RKO (cell line): ENCODE measurements around the gene TMEM63C.
A peak's percentile ranks its signal among the peaks of the same experiment; 100 is the strongest.
"Not testable (repeated sequence)": the region's sequence is repeated elsewhere in the genome, so short reads cannot be mapped to it uniquely, and the experiment has no call there.

ENCODE experiments used
- DNase-seq: peaks from one replicate; pipeline ENCODE4 v3.0.0-alpha.2; 2016; ENCODE audit warnings: low spot score

Gene TMEM63C

GRCh38 chr14:77154421-77154820 lies 27.2 kb upstream of the TMEM63C start:
- no peak for DNase-seq

DNA sequence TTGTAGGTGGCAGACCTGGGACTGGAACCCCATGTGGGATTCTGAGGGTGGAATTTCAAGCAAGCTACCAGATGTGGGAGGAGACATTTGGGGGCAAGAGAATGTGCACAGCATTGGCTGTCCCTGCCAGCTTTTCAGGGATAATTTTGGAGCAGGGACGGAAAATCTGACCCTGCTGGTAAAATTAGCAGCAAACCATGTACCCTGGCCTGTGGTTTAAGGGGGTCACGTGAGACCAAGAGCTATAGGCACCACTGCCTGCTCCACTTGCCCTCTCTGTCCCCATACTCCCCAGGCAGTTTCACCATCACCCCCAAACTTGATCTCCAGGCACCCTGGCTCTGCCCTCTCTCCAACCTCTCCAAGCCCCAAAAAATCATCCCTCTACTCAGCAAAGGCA lies 26.5 kb upstream of the TMEM63C start:
- no peak for DNase-seq

DNA sequence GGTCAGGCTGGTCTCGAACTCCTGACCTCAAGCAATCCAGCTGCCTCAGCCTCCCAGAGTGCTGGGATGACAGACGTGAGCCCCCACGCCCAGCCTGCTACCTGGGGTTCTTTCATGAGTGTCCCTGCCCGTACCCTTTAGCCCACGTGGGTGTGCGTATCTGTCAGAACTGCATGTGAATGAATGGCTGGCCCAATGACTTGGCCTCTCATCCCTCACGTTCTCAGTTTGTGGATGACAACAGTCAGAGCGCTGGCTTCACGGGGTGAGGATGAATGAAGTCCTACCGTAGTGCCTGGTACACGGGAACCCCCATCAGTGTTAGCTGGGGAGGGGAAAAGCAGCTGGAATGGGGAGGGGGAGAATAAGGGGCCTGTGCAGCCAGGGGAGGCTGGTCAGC lies 23.9 kb upstream of the TMEM63C start:
- no peak for DNase-seq

DNA sequence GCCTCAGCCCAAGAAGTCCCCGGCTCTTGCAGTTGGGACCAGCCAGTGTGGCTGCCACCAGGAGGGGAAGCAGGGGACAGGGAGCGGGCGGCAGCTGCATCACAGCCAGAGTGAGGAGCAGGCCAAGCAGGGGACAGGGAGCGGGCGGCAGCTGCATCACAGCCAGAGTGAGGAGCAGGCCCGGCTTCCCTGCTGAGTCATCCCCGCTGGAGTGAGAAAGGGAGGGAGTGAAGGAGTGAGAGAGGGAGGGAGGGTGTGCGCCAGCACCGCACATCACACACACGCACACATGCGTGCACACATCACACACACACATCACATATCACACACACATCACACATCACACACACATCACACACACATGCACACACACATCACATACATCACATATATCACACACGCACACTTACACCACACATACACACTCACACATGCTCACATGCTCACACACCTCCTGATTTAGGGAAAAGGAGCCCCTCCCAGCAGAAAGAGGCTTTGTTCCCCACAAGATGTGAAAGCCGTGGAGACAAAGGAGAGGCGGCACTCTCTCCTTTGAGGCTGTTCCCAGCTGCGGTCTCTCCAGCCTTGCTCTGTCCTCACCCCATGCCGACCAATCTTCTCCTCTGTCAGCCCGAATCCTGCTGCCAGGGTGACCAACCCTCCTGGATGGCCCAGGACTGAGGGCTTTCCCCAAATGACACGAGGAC lies 23.3 kb upstream of the TMEM63C start:
- DNase-seq: peak; percentile 50

DNA sequence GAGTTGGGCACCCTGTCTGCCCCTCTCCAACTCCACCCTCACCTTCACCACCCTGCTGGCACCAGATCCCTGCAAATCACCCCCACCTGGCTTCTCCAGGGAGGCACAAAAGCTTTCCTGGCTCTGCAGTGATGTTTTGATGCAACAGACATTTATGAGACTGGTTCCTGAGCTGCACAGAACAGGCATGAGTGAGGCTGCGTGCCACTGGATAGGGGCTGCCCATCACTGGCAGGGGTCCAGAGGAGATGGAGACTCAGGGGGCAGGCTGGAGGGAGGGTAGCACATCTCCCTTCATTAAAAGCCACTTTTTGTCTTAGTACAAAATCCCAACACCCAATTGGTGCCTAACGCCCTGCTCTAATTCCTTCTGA lies 22.7 kb upstream of the TMEM63C start:
- no peak for DNase-seq

DNA sequence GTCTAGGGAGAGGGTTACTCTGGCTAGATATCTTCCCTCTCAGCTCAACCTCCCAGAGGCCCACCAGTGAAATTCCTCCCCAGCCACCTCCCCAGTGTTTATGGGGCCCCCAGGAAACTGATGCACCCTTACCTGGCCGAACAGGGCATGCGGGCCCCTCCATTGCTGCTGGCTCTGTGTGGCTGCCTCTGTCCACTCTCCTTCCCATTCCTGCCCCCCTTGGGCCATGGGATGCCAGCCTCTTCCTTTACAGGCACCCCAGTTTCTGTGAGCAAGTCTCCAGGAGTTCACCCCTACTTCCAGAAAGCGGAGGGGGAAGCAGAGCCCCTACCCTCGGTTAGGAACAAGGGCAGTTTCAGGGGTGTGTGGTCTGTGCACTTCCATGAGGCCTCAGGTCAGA lies 20.6 kb upstream of the TMEM63C start:
- DNase-seq: no peak

GRCh38 chr14:77170045-77170444 lies 11.6 kb upstream of the TMEM63C start:
- DNase-seq: no peak

GRCh38 chr14:77172916-77173315 lies 8.7 kb upstream of the TMEM63C start:
- DNase-seq: no peak

DNA sequence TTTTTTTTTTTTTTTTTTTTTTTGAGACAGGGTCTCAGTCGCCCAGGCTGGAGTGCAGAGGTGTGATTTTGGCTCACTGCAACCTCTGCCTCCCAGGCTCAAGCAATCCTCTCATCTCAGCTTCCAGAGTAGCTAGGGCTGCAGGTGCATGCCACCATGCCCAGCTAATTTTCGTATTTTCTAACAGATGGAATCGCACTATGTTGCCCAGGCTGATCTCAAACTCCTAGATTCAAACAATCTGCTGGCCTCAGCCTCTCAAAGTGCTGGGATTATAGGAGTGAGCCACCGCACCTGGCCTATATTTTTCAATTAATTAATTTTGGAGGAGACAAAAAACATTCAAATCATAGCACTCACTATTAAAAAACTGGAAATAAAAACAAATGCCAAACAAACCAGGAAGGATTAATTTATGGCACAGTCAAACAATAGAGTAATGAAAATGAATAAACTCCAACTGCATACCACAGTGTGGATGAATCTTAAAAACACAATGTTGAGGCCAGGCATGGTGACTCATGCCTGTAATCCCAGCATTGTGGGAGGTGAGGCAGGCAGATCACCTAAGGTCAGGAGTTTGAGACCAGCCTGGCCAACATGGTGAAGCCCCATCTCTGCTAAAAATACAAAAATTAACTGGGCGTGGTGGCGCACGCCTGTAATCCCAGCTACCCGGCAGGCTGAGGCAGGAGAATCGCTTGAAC lies 7.5 kb upstream of the TMEM63C start:
- not testable (repeated sequence) for DNase-seq

DNA sequence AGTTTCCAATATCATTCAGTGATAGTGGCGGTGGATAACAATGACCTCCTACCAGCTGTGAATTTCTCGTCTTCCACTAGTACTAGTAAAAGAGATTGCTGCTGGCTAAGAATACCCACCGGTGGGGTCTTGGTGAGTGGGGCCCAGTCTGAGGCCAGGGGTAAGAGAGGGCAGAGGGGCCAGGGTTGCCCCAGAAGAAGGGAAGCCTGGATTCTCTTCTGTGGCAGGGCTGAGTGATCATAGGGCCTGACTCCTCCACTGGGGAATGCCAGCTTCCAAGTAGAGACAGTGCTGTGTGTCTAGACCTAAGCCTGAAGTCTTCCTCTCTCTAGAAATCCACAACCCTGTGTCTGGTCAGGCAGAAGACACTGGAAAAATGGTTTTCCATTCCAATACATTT lies 5.8 kb upstream of the TMEM63C start:
- no peak for DNase-seq

- DNase-seq: no peak
Measured at GRCh38 chr14:77177702-77178101, 3.9 kb upstream of the TMEM63C start.

DNA sequence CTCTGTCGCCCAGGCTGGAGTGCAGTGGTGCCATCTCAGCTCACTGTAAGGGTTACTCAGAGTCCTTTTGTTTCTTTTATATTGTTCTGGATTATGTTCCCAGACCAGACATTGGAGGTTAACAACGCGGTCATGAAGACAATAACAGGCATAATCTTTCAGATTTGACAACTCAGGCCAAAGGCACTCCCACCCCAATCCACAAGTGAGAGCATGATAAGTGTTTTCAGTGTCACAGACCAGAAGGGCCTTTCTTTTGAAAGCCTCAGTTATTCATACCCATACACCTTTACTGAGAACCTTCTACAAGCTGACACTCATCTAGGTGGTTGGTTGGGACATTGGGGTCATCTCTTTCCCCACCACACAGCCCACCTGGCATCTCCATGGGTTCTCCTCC lies 2.9 kb upstream of the TMEM63C start:
- no peak for DNase-seq

- no peak for DNase-seq
Measured at GRCh38 chr14:77180726-77181602, 634 bp upstream of the TMEM63C start.

GRCh38 chr14:77183896-77184295 lies 2.3 kb downstream of the TMEM63C start:
- DNase-seq: no peak

GRCh38 chr14:77184396-77185092 lies 2.9 kb downstream of the TMEM63C start:
- no peak for DNase-seq

DNA sequence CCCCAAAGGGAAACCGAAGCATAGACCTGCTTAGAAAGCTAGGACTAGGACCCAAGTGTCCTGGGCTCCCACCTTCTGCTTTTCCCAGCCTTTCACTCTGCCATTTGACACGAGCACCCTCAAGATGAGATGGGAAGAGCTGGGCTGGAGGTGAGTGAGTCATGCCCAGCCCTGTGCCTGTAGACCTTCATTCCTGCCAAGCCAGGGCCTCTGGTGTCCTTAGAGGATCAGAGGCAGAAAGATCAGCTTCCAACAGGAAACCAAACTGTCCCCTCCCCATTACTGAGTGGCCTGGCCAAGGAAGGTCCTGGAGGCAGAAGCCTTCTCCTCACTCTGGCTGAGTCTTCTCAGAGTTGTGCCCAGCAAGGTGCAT lies 3.5 kb downstream of the TMEM63C start:
- DNase-seq: no peak

- DNase-seq: peak; percentile 19
Measured at GRCh38 chr14:77186911-77187648, 5.5 kb downstream of the TMEM63C start.

- DNase-seq: no peak
Measured at GRCh38 chr14:77187649-77188012, 6.0 kb downstream of the TMEM63C start.

DNA sequence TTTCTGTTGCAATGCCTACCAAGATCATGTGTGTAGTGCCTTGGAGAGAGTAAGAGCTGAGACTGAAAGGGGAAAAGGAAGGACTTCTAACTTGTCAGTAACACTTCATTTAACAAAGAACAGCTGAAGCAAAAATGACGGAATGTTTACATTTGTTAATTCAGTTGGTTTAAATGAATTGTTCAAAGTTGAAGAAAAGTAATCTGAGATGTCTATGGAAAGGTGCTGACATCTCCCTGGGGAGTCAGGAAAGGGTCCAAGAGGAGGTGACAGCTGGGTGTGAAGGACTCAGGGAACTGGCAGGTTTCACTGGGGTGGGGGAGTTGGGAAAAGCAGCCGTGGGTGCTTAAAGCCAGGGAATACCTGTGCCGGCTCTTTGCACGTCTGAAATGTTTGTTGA lies 7.9 kb downstream of the TMEM63C start:
- no peak for DNase-seq

DNA sequence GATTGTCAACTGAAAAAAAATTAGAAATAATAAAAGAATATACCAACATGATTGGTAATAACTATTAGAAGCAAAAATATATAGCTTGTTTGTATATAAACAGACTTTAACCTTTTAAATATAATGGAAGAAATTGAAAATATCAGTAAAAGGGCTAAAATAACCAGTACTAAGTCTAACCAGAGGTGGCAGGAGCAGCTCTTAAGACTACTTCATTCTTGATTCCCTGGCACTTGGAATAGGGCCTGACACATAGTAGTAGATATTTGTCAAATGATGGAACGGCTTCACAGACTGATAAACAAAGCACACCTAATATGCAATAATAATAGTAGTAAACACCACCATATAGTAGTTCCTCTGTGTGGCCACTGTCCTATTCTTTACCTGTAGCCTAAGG lies 9.4 kb downstream of the TMEM63C start:
- DNase-seq: peak; percentile 20

- DNase-seq: no peak
Measured at GRCh38 chr14:77194706-77195105, 13.1 kb downstream of the TMEM63C start.

- no peak for DNase-seq
Measured at GRCh38 chr14:77195766-77196165, 14.2 kb downstream of the TMEM63C start.
